Ascending aorta (tissue), 2 donors: Measurements from ENCODE around the gene CRIP2. TPM values are rescaled to one million over a fixed set of nuclear protein-coding genes. Genes with fewer than 3 reads are reported as not detected.

Source experiments
- DNase-seq, 2 donors: peaks; one replicate each; pipeline ENCODE4 v3.0.0-alpha.2; 2019; ENCODE audit warnings: low spot score in 2 of 2
- H3K27ac ChIP-seq, 2 donors: fragments of 200-600 bp; sonication (generic); one replicate each; pipeline ENCODE4 v1.5.1; 2016 to 2017; ENCODE audit warnings: mild to moderate bottlenecking in 1 of 2
- H3K27me3 ChIP-seq: fragments of 200-600 bp; sonication (generic); one replicate; pipeline ENCODE4 v1.5.1; 2017
- H3K36me3 ChIP-seq, 2 donors: fragments of 200-600 bp; sonication (generic); one replicate each; pipeline ENCODE4 v1.5.1; 2016
- H3K4me1 ChIP-seq, 2 donors: fragments of 200-600 bp; sonication (generic); one replicate each; pipeline ENCODE4 v1.5.1; 2016 to 2017; ENCODE audit warnings: mild to moderate bottlenecking in 1 of 2
- H3K4me3 ChIP-seq, 2 donors: fragments of 200-600 bp; sonication (generic); one replicate each; pipeline ENCODE4 v1.5.1; 2016 to 2017; ENCODE audit warnings: mild to moderate bottlenecking in 1 of 2
- H3K9me3 ChIP-seq, 2 donors: fragments of 200-600 bp; sonication (generic); one replicate each; pipeline ENCODE4 v1.5.1; 2016
- intact Hi-C: fragments of 100-400 bp; cut with DNase I; formaldehyde crosslinking; loops from one replicate; pipeline ENCODE4 v1.15.1; 2023
- total RNA-seq: library from RNA; depleted of rRNA; stranded (reverse); fragments of >200 nt; gene quantifications from one replicate; pipeline ENCODE4 v1.1.0, GENCODE V29; 2016
- TF ChIP-seq, protein P1 (sequence below), 3 experiments: fragments of 200-600 bp in 2 of 3; fragments of 450-650 bp in 1 of 3; sonication (generic) in 2 of 3; IDR thresholded peaks; one replicate each; pipeline ENCODE4 v1.5.1; 2016 to 2019; ENCODE audit warnings: antibody characterized with exemption in 3 of 3, mild to moderate bottlenecking in 1 of 3, moderate library complexity in 1 of 3

Gene CRIP2
- total RNA-seq, 1 donor from 2014 or later, result 665 TPM

DNA sequence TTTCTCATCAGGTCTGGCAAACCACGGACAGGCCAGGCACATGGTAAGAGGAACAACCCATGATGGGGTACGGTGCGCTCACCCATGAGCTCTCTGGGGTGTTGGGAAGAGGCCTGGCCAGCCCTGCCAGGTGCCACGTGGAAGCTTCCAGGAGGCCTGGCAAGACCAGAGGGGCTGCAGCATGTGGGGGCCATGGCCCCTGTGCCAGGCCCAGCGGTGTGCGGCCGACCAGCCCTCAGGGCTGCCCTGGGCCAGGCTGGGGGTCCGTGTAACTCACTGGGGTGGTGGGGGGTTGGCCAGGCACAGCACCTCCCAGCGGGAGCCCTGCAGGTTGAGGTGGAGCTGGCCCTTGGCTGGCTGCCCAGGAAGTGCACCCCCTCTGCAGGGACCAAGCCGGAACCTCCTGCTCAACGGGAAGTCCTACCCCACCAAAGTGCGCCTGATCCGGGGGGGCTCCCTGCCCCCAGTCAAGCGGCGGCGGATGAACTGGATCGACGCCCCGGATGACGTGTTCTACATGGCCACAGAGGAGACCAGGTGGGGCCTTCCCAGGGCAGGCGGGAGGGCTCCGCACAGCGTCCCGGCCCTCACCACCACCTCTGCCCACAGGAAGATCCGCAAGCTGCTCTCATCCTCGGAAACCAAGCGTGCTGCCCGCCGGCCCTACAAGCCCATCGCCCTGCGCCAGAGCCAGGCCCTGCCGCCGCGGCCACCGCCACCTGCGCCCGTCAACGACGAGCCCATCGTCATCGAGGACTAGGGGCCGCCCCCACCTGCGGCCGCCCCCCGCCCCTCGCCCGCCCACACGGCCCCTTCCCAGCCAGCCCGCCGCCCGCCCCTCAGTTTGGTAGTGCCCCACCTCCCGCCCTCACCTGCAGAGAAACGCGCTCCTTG, 4.9 kb upstream of the CRIP2 start:
- Histone ChIP-seq H3K27ac (peak overlapping the region; percentile 46 to 89), H3K4me3 (no peak overlapping the region), H3K4me1 (peaks cover 22 to 39% of the 10 kb centered on the region in 2 donors), H3K27me3 (no peaks in the 10 kb centered on the region), H3K36me3 (peaks cover 30 to 31% of the 10 kb centered on the region in 2 donors), H3K9me3 (no peaks in the 10 kb centered on the region)
- intact Hi-C loops, result loop anchor here (2.0 to 10.0 kb wide), 4 partner anchors 21 to 377 kb away; partner anchors contain the start of genes BRF1 and BTBD6
- TF ChIP-seq, protein P1, sequence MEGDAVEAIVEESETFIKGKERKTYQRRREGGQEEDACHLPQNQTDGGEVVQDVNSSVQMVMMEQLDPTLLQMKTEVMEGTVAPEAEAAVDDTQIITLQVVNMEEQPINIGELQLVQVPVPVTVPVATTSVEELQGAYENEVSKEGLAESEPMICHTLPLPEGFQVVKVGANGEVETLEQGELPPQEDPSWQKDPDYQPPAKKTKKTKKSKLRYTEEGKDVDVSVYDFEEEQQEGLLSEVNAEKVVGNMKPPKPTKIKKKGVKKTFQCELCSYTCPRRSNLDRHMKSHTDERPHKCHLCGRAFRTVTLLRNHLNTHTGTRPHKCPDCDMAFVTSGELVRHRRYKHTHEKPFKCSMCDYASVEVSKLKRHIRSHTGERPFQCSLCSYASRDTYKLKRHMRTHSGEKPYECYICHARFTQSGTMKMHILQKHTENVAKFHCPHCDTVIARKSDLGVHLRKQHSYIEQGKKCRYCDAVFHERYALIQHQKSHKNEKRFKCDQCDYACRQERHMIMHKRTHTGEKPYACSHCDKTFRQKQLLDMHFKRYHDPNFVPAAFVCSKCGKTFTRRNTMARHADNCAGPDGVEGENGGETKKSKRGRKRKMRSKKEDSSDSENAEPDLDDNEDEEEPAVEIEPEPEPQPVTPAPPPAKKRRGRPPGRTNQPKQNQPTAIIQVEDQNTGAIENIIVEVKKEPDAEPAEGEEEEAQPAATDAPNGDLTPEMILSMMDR (IDR thresholded peaks at IDR 0.05), result no peak
- no peak for DNase-seq

DNA sequence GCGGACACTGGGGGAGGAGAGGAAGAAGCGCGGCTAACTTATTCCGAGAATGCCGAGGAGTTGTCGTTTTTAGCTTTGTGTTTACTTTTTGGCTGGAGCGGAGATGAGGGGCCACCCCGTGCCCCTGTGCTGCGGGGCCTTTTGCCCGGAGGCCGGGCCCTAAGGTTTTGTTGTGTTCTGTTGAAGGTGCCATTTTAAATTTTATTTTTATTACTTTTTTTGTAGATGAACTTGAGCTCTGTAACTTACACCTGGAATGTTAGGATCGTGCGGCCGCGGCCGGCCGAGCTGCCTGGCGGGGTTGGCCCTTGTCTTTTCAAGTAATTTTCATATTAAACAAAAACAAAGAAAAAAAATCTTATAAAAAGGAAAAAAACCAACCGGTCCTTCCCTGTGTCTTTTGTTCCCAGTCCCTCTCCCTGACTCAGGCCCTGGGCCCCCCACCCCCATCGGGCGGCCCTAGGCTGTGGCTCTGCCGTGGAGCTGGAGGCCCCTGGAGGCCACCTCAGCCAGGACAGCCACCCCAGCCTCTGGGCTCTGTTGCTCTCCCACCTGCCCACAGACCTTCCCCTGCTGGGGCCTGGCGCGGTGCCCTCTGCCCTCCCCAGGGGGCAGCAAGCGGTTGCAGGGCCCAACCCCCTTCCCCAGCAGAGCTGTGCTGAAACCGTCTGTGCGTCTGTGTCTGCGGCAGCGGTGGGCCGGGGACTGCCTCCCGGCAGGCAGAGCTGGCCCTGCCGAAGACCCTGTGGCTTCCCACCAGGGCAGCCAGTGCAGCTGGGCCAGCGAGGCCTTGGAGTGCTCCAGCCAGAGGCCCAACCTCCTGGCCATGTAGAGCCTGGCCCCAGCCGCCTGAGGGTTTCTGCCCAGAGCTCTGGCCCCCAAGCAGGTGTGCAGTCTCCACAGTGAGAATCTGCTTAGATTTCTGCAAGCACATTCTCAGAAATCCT, 4.0 kb upstream of the CRIP2 start:
- no peak overlapping the region for H3K4me3 ChIP-seq
- peaks cover 22 to 39% of the 10 kb centered on the region in 2 donors for H3K4me1 ChIP-seq
- TF ChIP-seq, protein P1 (IDR thresholded peaks at IDR 0.05), result no peak
- H3K27me3 ChIP-seq, result no peaks in the 10 kb centered on the region
- intact Hi-C loops, result loop anchor here (5.0 to 10.0 kb wide), 3 partner anchors 168 to 378 kb away; partner anchors contain the start of genes BRF1 and BTBD6
- DNase-seq, result no peak
- H3K36me3 ChIP-seq, result peaks cover 22 to 23% of the 10 kb centered on the region in 2 donors
- H3K27ac ChIP-seq, result peak overlapping the region; percentile 86 to 96
- no peaks in the 10 kb centered on the region for H3K9me3 ChIP-seq

- H3K9me3 ChIP-seq, result no peaks in the 10 kb centered on the region
- no peak overlapping the region for H3K4me3 ChIP-seq
- TF ChIP-seq, protein P1 (IDR thresholded peaks at IDR 0.05), result no peak
- no peak for DNase-seq
- H3K36me3 ChIP-seq, result peaks cover 20 to 21% of the 10 kb centered on the region in 2 donors
- peak overlapping the region; percentile 86 to 96 for H3K27ac ChIP-seq
- peaks cover 22 to 43% of the 10 kb centered on the region in 2 donors for H3K4me1 ChIP-seq
- H3K27me3 ChIP-seq, result no peaks in the 10 kb centered on the region
- intact Hi-C loops, result loop anchor here (5.0 to 10.0 kb wide), 3 partner anchors 169 to 379 kb away; partner anchors contain the start of genes BRF1 and BTBD6
Measured at GRCh38 chr14:105471297-105471821, 3.3 kb upstream of the CRIP2 start.

DNA sequence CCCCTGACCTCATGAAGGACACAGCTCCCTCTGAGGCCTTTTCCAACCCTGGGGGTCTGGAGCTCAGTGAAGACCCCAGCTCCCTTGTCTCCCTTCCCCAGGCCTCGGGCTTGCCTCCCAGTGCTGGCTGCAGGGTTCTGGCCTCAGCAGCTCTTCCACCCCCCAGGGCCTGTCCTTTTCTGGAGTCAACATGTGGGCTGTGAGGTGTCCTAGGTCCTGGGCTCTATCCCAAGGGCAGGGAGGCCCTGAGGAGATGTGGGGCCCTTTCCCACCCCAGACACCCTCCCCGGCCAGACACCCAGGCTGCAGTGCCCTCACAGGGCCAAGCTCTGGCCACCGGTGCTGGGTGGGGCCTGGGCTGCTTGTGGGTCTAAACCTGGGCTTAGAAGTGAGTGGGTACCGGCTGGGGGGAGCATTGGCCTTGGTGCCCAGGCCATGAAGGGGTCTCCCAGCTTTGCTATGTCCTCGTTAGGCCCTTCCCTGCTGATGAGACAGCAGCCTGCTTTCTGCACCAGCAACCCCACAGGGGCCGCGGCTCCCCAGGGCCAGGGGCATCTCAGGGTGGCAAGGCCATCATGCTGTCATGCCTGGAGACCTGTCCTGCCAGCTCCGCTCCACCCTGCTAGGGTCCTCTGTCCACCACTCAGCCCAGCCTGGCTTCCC, 2.7 kb upstream of the CRIP2 start:
- Histone ChIP-seq H3K27ac (peak overlapping the region; percentile 86 to 96), H3K9me3 (no peaks in the 10 kb centered on the region), H3K36me3 (peaks cover 15% of the 10 kb centered on the region in 2 donors), H3K4me3 (no peak overlapping the region), H3K4me1 (peaks cover 26 to 49% of the 10 kb centered on the region in 2 donors), H3K27me3 (no peaks in the 10 kb centered on the region)
- intact Hi-C loops, result loop anchor here (5.0 to 10.0 kb wide), 3 partner anchors 170 to 380 kb away; partner anchors contain the start of genes BRF1 and BTBD6
- no peak for DNase-seq
- TF ChIP-seq, protein P1 (IDR thresholded peaks at IDR 0.05), result no peak
